ENCODE measurements around the gene SHD. TPM values are rescaled to one million over a fixed set of nuclear protein-coding genes. Genes with fewer than 3 reads are reported as not detected.
"Not testable (repeated sequence)": the region's sequence is repeated elsewhere in the genome, so short reads cannot be mapped to it uniquely, and the experiment has no call there.

SHD gene
- total RNA-seq, 4 donors from 2014 or later, result not detected

DNA sequence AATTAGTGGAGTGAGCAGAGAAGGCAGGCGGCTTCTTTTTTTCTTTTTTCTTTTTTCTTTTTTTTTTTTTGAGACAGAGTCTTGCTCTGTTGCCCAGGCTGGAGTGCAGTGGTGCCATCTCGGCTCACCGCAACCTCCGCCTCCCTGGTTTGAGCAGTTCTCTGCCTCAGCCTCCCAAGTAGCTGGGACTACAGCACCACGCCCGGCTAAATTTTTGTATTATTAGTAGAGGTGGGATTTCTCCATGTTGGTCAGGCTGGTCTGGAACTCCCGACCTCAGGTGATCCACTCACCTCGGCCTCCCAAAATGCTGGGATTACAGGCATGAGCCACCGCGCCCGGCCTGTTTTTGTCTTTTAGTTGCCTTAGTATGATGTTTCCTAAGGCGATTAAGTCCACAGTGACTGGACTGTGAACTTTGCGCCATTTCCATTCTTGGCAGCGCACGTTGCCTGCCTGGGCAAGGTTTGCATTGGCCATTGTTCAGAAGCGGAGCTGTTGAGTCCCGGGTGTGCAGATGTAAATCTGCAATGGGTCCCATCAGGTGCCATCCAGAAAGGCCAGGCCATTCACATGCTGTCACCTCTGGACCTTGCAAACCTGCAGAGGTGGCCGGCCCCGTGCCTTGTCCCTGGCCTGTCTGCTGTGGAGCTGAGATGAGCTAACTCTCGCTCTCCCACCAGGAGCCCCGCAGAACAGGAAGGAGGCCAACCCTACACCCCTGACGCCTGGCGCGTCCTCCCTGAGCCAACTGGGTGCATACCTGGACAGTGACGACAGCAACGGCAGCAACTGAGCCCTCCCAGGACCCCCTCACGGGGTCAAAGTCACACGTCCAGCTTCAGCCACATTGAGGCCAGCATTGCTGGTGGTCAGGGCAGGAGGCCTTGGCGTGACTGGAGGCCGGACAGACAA is 10.9 kb upstream of the SHD start:
- no peak for TF ChIP-seq CTCF (IDR thresholded peaks at IDR 0.05)
- no peak for TF ChIP-seq POLR2A (IDR thresholded peaks at IDR 0.05)
- TF ChIP-seq EP300 (IDR thresholded peaks at IDR 0.05), result no peak
- no peak for TF ChIP-seq POLR2AphosphoS5 (IDR thresholded peaks at IDR 0.05)
- Histone ChIP-seq H3K9me3 (peaks cover 0 to 5% (median 0%) of the 10 kb centered on the region in 3 donors), H3K4me3 (no peak overlapping the region), H3K27ac (no peak overlapping the region), H3K36me3 (peaks cover 0 to 95% of the 10 kb centered on the region in 2 donors), H3K27me3 (no peaks in the 10 kb centered on the region), H3K4me1 (peaks cover 0 to 9% (median 0%) of the 10 kb centered on the region in 3 donors)
- ATAC-seq, result no peak
- 79% methylated on average over 6 to 15 of the region's 30 CpGs for WGBS, 2 donors (ENCODE audit: low coverage in 1 of 2)

DNA sequence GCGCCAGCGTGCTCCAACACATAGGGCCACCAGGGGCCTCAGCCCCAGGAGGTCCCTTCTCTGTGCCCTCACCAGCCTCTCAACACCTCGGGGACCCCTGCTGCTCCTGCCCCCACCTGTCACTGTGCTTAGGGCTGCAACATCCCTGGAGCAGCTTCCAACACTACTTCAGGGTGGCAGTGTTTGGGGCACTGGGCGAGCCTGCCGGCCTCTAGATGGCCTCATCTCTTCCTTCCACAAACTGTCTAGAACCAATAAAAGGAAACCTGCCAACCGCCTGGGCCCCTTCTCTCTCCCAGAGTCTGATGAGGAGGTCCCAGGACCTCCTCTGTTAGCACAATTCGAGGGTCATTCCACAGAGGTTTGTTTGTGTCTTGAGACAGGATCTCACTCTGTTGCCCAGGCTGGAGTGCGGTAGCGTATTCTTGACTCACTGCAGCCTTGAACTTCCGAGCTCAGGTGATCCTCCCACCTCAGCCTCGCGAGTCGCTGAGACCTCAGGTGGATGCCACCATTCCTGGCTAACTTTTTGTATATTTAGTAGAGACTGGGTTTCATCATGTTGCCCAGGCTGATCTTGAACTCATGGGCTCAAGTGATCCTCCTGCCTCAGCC is 10.1 kb upstream of the SHD start:
- peaks cover 0 to 9% (median 0%) of the 10 kb centered on the region in 3 donors for H3K4me1 ChIP-seq
- H3K4me3 ChIP-seq, result no peak overlapping the region
- H3K27me3 ChIP-seq, result no peaks in the 10 kb centered on the region
- peaks cover 0 to 5% (median 0%) of the 10 kb centered on the region in 3 donors for H3K9me3 ChIP-seq
- H3K36me3 ChIP-seq, result peaks cover 0 to 91% of the 10 kb centered on the region in 2 donors
- H3K27ac ChIP-seq, result no peak overlapping the region
- ATAC-seq, result no peak
- TF ChIP-seq POLR2AphosphoS5 (IDR thresholded peaks at IDR 0.05) (no peak), POLR2A (IDR thresholded peaks at IDR 0.05) (no peak), EP300 (IDR thresholded peaks at IDR 0.05) (no peak), CTCF (IDR thresholded peaks at IDR 0.05) (no peak)
- WGBS, 2 donors (ENCODE audit: low coverage in 1 of 2), result 79 to 86% methylated on average over 2 to 9 of the region's 13 CpGs

DNA sequence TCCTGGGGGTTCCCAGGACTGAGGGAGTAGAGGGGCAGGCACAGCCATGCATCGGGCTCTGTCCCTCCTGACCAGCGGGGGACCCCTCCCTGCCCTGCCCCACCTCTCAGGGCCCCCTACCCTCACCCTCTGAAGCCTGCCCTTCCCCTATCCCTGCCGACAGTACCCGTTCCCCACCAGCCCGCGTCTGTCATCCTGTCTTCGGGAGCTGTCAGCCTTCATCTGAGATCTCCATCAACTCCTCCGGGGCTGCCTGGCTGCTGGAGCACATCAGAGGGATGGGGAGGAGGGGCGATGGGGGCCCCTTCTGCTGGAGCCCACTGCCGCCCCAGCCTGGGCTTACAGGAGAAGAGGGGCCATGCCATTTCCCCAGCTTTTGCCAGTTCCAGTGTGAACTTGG is 6.2 kb upstream of the SHD start:
- 62% methylated on average over 7 of the region's 10 CpGs; no CpG with 5 or more reads in 1 of the 2 donors for WGBS, 2 donors (ENCODE audit: low coverage in 1 of 2)
- Histone ChIP-seq H3K27me3 (peaks cover 9% of the 10 kb centered on the region), H3K36me3 (peaks cover 0 to 53% of the 10 kb centered on the region in 2 donors), H3K4me3 (no peak overlapping the region), H3K4me1 (peaks cover 0 to 9% (median 0%) of the 10 kb centered on the region in 3 donors), H3K9me3 (peaks cover 0 to 5% (median 0%) of the 10 kb centered on the region in 3 donors), H3K27ac (no peak overlapping the region)
- TF ChIP-seq POLR2AphosphoS5 (IDR thresholded peaks at IDR 0.05) (no peak), POLR2A (IDR thresholded peaks at IDR 0.05) (no peak), CTCF (IDR thresholded peaks at IDR 0.05) (no peak), EP300 (IDR thresholded peaks at IDR 0.05) (no peak)
- ATAC-seq, result no peak

GRCh38 chr19:4274321-4274686 is 4.8 kb upstream of the SHD start:
- H3K27ac ChIP-seq, ATAC-seq, H3K9me3 ChIP-seq, H3K4me3 ChIP-seq: not testable (repeated sequence)
- Histone ChIP-seq H3K4me1 (peaks cover 0 to 19% (median 4%) of the 10 kb centered on the region in 3 donors), H3K36me3 (peaks cover 0 to 40% of the 10 kb centered on the region in 2 donors), H3K27me3 (peaks cover 23% of the 10 kb centered on the region)
- WGBS, 2 donors (ENCODE audit: low coverage in 1 of 2), result 77 to 83% methylated on average over 3 to 5 of the region's 6 CpGs

- Histone ChIP-seq H3K9me3 (peaks cover 0 to 1% (median 0%) of the 10 kb centered on the region in 3 donors), H3K27me3 (peaks cover 53% of the 10 kb centered on the region), H3K36me3 (peaks cover 0 to 11% of the 10 kb centered on the region in 2 donors), H3K27ac (no peak overlapping the region), H3K4me1 (peaks cover 0 to 19% (median 9%) of the 10 kb centered on the region in 3 donors), H3K4me3 (no peak overlapping the region)
- no peak for ATAC-seq
- 43 to 44% methylated on average over 5 to 10 of the region's 16 CpGs for WGBS, 2 donors (ENCODE audit: low coverage in 1 of 2)
- no peak for TF ChIP-seq EP300 (IDR thresholded peaks at IDR 0.05)
- TF ChIP-seq POLR2AphosphoS5 (IDR thresholded peaks at IDR 0.05), result no peak
- no peak for TF ChIP-seq CTCF (IDR thresholded peaks at IDR 0.05)
- no peak for TF ChIP-seq POLR2A (IDR thresholded peaks at IDR 0.05)
Observed at GRCh38 chr19:4277191-4277696, 1.8 kb upstream of the SHD start.
